Parietal lobe (tissue), 1 donor: Measurements from ENCODE around the gene KL. TPM values are rescaled to one million over a fixed set of nuclear protein-coding genes. Genes with fewer than 3 reads are reported as not detected.

Experiments
- total RNA-seq: library from RNA; depleted of rRNA; stranded (reverse); fragments of >200 nt; gene quantifications from one replicate; pipeline ENCODE4 v1.2.3, GENCODE V29; 2014

KL gene
- 1.9 TPM for total RNA-seq

GRCh38 chr13:33016414-33017322, at the start of gene KL:
Gene KL (plus strand): TSS chr13:33016423. CDS start chr13:33016441, 18 bp downstream.

